Ishikawa (cell line): ENCODE results near the gene TMEM119.

Experiments
- CEBPB ChIP-seq: IDR thresholded peaks from 2 replicates; pipeline ENCODE4 v1.6.1; 2012
- CREB1 ChIP-seq: IDR thresholded peaks from 2 replicates; pipeline ENCODE4 v1.6.1; 2012; ENCODE audit warnings: low read depth
- EGR1 ChIP-seq: IDR thresholded peaks from 2 replicates; pipeline ENCODE4 v1.6.1; 2012
- EP300 ChIP-seq: IDR thresholded peaks from 2 replicates; pipeline ENCODE4 v1.6.1; 2012; ENCODE audit warnings: borderline replicate concordance
- FOXM1 ChIP-seq: IDR thresholded peaks from 2 replicates; pipeline ENCODE4 v1.6.1; 2012; ENCODE audit warnings: low read depth, borderline replicate concordance
- NFIC ChIP-seq: IDR thresholded peaks from 2 replicates; pipeline ENCODE4 v1.6.1; 2012
- RAD21 ChIP-seq: IDR thresholded peaks from 2 replicates; pipeline ENCODE4 v1.6.1; 2012; ENCODE audit warnings: low read depth
- REST ChIP-seq: IDR thresholded peaks from 2 replicates; pipeline ENCODE4 v1.6.1; 2012; ENCODE audit warnings: low read depth, mild to moderate bottlenecking
- TAF1 ChIP-seq: IDR thresholded peaks from 2 replicates; pipeline ENCODE4 v1.6.1; 2012; ENCODE audit warnings: low read depth, mild to moderate bottlenecking
- TCF12 ChIP-seq: IDR thresholded peaks from 2 replicates; pipeline ENCODE4 v1.6.1; 2012; ENCODE audit warnings: low read depth
- TEAD4 ChIP-seq: IDR thresholded peaks from 2 replicates; pipeline ENCODE4 v1.6.1; 2012
- YY1 ChIP-seq: IDR thresholded peaks from 2 replicates; pipeline ENCODE4 v1.6.1; 2012; ENCODE audit warnings: low read depth
- ZBTB7A ChIP-seq: IDR thresholded peaks from 2 replicates; pipeline ENCODE4 v1.6.1; 2012; ENCODE audit warnings: low read depth
- TF ChIP-seq, protein P1 (sequence below): IDR thresholded peaks from 2 replicates; pipeline ENCODE4 v1.6.1; 2012
- TF ChIP-seq, protein P2 (sequence below): IDR thresholded peaks from 2 replicates; pipeline ENCODE4 v1.6.1; 2012

Gene TMEM119

GRCh38 chr12:108575199-108575912 is 22.5 kb downstream of the TMEM119 start:
- no peak for TF ChIP-seq YY1
- TF ChIP-seq REST = no peak
- no peak for TF ChIP-seq TCF12
- no peak for TF ChIP-seq FOXM1
- TF ChIP-seq, protein P1, sequence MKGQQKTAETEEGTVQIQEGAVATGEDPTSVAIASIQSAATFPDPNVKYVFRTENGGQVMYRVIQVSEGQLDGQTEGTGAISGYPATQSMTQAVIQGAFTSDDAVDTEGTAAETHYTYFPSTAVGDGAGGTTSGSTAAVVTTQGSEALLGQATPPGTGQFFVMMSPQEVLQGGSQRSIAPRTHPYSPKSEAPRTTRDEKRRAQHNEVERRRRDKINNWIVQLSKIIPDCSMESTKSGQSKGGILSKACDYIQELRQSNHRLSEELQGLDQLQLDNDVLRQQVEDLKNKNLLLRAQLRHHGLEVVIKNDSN = no peak

DNA sequence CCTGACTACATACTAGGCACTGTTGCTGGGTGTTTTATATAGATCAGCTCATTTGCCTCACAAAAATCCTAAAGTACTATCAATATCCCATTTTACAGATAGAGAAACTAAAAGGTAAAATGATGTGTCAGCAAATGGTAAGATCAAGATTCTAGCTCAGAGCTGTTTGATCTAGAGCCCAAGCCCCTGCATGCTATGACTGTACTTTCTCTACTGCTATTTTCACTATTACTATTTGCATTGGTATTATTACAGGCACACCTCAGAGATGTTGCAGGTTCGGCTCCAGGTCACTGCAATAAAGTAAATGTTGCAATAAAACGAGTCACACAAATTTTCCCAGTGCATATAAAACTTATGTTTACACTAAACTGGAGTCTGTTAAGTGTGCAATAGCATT is 24.6 kb downstream of the TMEM119 start:
- TF ChIP-seq CEBPB = no peak
- no peak for TF ChIP-seq RAD21
- no peak for TF ChIP-seq TEAD4
- TF ChIP-seq ZBTB7A = no peak
- no peak for TF ChIP-seq EP300
- TF ChIP-seq, protein P1 = no peak
- TF ChIP-seq YY1 = no peak
- TF ChIP-seq CREB1 = no peak
- TF ChIP-seq, protein P2, sequence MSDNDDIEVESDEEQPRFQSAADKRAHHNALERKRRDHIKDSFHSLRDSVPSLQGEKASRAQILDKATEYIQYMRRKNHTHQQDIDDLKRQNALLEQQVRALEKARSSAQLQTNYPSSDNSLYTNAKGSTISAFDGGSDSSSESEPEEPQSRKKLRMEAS = no peak
- TF ChIP-seq NFIC = no peak
- no peak for TF ChIP-seq TCF12
- TF ChIP-seq EGR1 = no peak
- TF ChIP-seq REST = no peak
- no peak for TF ChIP-seq TAF1
- TF ChIP-seq FOXM1 = no peak

- TF ChIP-seq EP300 (no peak), REST (no peak), CEBPB (no peak), ZBTB7A (no peak), CREB1 (no peak), TEAD4 (no peak), EGR1 (no peak), YY1 (no peak), TAF1 (no peak), FOXM1 (no peak), RAD21 (no peak), NFIC (no peak), TCF12 (no peak)
- TF ChIP-seq, protein P1 = no peak
- TF ChIP-seq, protein P2 = no peak
Observed at GRCh38 chr12:108572166-108572790, 25.6 kb downstream of the TMEM119 start.

GRCh38 chr12:108571609-108572165 is 26.2 kb downstream of the TMEM119 start:
- TF ChIP-seq TAF1 (no peak), ZBTB7A (no peak), TEAD4 (no peak), FOXM1 (no peak), TCF12 (no peak), YY1 (no peak)
